HG02588 (cell line): Measurements from ENCODE around the gene PTGER1.
"Not testable (repeated sequence)": the region's sequence is repeated elsewhere in the genome, so short reads cannot be mapped to it uniquely, and the experiment has no call there.

Experiments
- ATAC-seq: cut with Tn5 transposase; IDR thresholded peaks from one replicate; pipeline ENCODE4 v1.9.1; 2021; ENCODE audit warnings: mild to moderate bottlenecking, moderate library complexity; ENCODE audit not compliant: unreplicated experiment

Gene PTGER1, protein sequence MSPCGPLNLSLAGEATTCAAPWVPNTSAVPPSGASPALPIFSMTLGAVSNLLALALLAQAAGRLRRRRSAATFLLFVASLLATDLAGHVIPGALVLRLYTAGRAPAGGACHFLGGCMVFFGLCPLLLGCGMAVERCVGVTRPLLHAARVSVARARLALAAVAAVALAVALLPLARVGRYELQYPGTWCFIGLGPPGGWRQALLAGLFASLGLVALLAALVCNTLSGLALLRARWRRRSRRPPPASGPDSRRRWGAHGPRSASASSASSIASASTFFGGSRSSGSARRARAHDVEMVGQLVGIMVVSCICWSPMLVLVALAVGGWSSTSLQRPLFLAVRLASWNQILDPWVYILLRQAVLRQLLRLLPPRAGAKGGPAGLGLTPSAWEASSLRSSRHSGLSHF

DNA sequence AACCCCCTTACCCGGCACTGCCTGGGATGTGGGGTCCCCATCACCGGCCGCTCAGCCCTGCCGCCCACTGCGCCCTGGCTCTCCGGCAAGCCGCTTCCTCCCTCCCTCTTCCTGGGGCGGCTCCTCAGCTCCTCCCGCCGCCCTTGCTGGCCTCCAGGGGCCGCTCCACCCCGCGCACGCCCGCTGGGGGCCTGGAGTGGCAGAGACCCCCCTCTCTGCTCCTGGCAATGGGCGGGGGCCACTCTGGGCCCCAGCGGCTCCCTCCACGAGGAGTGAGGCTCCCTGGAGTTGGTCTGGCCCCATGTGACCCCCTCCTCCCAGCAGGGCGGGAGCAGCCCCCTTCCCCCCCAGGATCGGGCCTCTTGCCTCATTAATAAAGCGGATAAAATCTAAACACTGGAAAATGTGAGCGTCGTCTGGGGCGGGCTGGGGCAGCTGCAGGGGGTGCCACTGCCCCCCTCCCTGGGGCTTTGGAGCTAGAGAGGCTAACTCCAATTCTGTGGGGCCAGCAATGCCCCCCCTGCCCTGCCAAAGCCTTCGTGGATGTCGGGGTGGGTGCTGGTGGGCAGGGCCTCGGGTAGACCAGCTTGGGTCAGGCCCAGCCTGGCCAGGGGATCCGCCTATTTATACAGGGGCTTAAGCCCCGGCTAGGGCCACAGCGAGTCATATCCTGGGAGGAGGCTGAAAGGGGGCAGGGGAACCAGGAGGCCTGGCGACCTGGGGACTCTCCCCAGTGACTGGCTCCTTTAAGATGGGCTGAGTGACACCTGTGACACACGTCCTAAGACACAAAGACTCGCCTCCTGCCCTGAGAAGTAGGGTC, at the start of gene PTGER1:
TSS of gene PTGER1 (minus strand) at position 104 of the 823 bp plus-strand sequence. CDS start 1,034 bp downstream, outside the sequence.
- no peak for ATAC-seq

DNA sequence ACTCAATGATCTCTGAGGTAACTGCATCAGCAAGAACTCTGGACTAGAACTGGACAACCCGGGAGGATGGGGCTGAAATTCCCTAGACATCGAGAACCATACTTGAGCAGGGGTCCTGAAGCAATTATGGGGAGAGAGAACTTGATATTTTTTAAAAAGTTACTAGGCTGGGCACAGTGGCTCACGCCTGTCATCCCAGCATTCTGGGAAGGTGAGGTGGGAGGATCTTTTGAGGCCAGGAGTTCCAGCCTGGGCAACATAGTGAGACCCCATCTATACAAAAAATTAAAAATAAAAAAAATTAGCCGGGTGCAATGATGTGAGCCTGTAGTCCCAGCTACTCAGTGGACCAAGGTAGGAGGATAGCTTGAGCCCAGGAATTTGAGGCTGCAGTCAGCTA, 45.4 kb upstream of the PTGER1 start:
- no peak for ATAC-seq

DNA sequence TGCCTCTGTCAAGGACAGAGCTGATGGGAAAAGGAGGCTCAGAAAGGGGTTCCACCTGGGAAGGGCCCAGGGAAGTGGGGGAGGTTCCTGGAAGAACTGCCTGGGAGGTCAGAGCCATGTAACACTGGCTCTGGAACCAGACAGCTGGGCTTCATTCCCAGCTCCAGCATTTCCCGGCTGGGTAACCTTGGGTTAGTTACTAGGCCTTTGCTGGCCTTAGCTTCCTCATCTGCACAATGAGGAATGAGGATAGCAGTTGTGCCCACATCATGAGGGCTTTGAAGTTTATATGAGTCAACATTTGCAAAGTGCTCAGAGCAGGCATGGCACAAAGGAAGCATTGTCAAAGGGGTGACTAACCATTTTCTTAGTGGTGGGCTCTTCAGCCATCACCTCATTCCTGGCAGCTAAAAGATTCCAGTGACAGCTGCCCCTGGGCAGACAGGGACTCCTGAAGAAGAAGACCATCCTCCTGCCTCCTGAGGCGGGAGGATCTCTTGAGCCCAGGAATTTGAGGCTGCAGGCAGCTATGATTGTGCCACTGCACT, 44.8 kb upstream of the PTGER1 start:
- no peak for ATAC-seq

DNA sequence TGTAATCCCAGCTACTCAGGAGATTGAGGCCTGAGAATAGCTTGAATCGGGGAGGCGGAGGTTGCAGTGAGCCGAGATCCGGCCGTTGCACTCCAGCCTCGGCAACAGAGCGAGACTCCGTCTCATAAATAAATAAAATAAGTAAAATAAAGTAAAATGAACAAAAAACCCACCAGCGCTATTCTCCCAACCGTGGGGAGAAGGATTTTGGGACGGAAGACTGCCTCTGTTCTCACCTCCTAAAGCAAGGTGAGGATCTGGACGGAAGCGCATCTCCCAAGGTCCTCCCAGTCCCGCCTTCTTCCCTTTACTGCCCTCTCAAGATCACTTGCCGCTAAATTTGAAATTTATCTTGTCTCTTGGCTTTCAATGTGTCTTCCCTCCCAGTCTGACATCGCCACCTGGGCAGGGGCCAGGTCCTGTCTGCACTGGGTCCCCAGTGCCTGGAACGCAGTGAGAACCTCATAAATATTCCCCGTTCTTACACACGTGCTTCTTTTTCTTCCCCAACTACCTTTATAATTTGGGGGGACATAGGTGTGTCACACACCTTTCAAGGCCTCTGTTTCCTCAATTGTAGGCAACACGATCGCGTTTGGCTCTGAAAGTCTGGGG, 44.2 kb upstream of the PTGER1 start:
- no peak for ATAC-seq

DNA sequence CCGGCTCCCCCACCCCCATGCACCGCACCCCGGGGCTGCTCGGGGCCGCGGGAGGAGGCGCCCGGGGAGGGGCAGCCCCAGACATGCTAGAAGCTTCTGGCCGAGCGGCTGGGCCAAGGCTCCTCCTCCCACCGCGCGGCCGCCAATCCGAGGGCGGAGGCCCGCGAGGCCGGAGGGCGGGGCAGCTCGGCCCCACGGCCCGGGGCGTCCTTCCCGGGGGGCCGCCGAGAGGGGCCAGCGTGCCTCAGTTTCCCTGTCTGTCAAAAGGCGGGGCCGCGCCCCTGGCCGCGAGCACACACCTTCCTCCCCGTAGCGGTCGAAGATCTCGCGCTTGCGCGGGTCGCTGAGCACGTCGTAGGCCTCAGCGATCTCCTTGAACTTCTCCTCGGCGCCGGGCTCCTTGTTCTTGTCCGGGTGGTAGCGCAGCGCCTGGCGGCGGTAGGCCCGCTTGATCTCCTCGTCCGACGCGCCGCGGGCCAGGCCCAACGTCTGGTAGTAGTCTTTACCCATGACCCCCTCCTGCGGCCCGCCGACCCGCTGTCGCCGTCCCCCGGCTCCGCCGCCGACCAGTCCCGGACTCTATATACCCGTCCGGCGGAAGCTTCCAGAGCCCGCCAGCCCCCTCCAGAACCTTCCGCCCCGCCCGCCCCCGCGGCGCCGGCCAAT, 42.8 kb upstream of the PTGER1 start, which contains the start of gene DNAJB1:
TSS of gene DNAJB1 (minus strand) at position 558 of the 666 bp plus-strand sequence. CDS start at position 510, 48 bp downstream.
- peak; percentile 53 for ATAC-seq

DNA sequence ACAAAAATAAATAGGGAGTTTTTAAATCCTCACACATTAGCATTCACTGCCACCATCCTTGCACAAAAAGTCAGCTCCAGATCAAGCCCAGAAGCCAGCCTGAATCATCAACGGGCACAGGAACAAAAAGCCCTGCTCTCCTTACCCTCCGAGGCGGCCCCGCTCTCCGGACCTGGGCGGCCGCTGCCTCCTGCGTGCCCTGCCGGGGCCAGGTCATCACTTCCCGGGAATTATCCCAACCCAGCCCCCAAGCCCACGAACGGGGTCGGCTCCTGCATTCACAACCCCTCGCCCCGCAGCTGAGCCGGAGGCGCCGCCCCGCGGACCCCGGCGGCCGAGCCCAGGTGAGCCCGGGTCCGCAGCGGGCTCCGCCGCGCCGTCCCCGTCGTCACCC, 42.3 kb upstream of the PTGER1 start:
- no peak for ATAC-seq

DNA sequence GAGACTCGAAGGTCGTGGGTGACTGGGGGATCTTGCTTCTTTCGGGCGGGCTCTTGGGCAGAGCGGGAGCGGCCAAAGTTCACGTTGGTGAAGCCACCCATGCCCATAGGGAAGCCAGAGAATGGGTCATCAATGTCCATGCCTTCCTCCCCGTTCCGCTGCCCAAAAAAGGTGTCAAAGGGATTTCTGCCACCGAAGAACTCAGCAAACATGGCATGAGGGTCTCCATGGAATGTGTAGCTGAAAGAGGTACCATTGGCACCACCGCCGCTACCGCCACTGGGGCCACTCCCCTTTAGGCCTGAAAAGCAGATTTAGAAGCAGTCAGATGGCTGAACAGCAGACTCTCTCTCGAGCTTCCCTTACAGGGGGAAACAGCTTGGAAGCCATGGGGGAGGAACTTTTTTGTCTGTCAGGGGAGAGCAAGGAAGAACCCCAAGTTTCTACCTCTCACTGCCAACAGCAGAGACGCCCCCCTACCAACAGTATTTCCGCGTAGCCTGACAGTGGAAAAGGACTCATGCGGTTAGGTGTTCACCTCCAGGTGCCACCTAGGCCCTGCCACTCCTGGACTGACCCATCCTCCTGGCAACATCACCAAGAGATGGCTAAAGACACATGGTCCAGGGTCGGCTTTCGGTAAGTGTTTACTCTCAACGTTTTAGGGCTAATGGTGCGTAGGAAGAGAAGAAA, 41.7 kb upstream of the PTGER1 start:
- ATAC-seq = no peak

DNA sequence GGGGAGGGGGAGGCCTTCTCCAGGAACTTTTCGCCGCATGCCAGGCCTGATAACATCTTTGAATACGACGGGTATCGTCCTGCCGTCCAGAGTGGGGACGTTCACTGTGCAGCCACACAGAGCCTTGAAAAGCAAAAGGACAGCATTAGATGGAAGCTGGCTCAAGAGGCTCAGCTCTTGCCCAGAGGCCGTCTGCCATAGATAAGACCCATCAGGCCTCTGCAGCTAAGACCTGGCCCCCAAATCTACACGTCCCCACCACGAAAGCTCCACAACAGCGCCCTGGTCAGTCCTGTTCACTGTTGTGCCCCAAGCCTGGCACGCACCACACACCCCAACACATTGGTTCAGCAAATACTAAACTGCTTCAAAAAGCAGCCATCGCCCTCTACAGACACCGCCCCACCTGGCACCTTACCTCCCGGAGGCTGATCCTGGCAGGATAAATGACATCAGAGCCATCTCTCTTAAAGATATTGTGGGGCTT, 40.9 kb upstream of the PTGER1 start:
- ATAC-seq = no peak

DNA sequence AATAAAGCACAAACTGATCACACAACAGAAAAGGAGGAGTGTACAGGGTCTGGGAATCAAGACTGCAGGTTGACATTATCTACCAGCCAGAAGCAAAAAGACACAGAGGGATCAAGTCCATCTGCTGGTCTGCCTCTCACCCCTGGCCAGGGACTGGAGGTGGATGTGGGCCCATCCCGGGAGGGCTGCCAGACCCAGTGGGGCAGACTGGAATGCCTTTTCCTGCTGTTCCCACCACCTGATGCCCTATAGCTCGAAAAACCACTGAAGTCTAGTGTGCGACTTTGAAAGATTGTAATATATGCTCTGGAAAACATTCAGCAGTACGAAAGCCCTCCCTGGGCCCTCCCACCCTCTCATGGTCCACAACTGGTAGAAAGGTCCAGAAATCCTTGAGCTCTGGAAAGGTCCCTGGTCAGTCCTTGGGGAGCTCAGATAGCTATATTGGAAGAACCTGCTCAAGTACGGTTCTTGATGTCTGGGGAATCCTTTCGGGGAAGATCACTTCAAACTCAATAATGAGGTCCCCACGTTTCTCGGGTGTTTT, 40.4 kb upstream of the PTGER1 start:
- no peak for ATAC-seq

DNA sequence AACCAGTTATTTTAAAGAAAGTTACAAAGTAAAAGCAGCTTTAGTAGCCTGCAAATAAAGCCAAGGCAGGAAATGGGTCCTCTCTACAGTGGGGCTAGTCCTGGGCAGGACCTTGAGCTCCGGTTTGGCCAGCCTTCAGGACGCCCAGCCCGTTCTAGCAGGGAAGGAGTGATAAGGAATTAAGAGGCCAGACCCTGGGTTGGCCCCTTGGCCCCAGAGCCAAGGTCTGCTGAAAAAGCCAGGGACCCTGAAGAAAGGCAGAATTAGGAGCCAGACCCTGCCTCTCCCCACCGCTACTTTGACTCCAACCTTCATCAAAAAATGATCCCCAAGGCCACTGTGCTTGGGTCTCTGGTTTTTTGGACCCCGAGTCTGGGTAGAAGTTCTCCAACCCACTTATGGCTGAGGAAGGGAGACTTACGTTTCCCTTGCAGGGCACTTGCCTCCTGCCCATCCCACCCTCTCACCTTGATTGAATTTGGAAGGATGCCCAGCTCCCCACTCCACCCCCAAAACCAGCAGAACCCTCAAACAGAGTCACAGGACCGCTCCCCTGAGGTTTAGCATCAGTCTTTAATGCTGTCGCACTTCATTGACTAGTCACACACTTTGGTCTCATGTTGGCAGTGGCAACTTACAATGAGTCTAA, 39.2 kb upstream of the PTGER1 start:
- no peak for ATAC-seq

DNA sequence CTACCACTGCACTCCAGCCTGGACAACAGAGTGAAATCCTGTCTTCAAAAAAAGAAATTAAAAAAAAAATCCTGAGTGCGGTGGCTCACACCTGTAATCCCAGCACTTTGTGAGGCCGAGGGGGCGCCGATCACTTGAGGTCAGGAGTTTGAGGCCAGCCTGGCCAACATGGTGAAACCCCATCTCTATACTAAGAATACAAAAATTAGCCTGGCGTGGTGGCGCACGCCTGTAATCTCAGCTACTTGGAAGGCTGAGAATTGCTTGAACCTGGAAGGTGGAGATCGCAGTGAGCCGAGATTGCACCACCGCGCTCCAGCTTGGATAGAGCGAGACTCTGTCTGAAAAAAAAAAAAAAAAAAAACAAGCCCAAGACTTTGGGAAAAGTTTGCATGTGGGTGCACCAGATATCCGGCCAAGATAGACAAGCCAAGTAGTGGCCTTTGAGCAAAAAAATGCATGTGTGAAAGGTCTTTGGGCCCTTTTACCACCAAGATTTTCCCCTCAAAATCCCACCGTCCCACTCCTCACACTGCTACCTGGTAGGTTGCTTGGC, 37.3 kb upstream of the PTGER1 start:
- no peak for ATAC-seq

DNA sequence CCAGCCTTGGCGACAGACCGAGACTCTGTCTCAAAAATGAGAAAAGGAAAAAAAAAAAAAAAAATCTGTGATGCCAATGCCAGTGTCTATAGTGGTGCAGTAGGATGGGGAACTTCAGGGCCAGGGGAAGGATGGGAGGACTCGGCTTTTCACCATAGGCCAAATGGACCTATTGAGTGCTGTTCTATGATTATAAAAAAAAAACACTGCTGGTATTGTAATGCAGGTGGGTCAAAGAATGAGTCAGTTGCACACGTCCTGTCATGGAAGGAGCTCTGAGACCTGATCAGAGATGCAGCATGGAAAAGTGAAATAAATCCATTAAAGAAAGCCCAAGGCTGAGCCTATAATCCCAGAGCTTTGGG, 36.1 kb upstream of the PTGER1 start:
- ATAC-seq = no peak

DNA sequence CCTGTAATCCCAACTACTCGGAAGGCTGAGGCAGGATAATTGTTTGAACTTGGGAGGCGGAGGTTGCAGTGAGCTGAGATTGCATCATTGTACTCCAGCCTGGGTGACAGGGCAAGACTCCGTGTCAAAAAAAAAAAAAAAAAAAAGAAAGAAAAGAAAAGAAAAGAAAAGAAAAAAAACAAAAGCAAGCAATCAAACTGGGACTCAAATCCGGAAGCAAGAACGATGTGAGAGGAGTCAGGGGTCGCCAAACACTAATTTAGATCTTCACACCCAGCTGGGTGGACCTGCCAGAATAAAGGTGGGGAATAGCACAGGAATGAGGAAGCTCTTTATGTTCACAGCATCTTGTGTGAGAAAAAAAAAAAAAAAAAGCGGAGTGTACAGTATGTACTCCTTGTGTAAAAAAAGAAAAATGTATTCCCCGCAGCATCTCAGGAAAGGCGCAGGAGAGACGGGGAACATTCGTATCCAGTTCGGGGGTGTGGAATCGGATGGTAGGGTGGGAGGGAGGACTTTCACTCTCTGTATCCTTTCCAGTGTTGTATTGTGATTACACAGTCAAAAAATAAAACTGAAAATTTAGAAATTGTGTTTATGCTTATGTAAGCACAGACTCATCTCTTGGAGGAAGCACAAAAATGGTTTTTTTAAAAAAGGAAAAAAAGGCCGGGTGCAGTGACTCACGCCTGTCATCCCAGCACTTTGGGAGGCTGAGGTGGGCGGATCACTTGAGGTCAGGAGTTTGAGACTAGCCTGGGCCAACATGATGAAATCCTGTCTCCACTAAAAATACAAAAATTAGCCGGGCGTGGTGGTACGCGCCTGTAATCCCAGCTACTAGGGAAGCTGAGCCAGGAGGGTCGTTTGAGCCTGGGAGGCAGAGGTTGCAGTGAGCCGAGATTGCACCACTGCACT, 35.4 kb upstream of the PTGER1 start:
- ATAC-seq = no peak

DNA sequence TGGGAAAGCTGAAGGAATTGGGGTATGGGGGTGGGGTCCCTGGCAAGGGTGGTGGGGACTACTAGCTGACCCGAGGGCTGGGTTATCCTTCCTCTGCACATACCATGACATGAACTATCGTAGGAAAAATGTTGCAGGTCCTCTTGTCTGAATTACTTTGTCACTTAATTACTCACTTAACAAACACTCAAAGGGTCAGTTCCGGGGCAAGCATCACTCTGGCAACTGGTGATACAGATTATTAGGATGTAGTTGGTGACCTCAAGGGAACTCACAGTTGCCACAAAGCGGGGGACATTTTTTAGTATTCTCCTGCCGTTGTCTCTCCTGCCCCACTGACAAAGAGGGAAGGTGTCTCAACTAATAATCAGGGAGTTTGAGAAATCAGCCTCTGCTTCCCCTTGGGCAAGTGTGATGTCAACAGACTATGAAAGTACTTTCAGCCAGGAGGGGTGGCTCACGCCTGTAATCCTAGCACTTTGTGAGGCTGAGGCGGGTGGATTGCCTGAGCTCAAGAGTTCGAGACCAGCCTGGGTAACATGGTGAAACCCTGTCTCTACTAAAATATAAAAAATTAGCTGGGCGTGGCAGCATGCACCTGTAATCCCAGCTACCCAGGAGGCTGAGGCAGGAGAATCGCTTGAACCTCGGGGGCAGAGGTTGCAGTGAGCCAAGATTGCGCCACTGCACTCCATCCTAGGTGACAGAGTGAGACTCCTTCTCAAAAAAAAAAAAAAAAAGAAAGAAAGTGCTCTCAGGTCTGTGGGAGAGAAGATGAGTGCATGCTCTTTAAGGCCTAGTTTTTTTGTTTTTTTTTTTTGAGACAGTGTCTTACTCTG, 32.8 kb upstream of the PTGER1 start:
- ATAC-seq = no peak

DNA sequence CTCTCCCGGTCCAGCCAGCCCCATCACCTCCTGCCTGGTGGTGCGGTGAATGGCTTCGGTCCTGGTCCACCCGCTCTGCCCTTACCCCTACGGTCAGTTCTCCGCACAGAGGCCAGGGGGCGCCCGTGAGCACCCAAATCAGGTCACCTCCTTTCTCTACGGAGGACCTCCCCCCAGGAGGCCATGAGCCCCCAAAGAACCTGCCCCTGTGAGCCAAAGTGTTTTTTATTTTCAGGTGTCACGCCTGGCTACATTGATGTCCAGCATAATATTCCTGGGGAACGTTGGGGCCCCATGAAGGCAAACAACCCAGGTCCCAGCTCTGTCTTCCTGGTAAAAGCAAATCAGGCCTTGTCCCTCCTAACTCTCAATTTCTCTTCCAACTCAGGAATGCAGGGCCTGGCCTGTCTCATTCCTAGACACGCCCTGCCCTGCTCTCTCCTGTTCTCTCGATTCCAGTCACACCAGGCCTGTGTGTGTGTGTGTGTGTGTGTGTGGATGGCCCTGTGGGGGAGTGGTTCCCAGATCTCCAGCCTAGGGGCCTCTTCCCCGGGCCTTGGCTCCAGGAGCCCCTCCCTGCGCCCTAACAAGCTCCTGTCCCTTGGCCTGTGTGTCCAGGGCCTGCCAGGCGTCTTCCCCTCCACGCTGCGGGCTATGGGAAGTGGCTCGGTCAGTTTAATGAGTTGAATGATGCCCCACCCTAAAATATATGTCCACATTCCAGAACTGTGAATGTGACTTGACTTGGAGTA, 30.5 kb upstream of the PTGER1 start:
- no peak for ATAC-seq

DNA sequence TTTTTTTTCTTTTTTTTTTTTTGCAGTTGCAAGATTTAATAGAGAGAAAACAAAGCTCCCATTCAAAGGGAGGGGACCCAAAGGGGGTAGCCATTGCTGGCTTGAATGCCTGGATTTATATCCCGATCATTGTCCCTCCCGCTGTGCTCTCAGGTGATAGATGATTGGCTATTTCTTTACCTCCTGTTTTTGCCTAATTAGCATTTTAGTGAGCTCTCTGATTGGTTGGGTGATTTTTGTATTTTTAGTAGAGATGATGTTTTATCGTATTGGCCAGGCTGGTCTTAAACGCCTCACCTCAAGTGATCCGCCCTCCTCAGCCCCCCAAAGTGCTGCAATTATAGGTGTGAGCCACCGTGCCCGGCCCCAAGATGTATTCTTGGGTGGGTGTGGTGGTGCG, 29.4 kb upstream of the PTGER1 start:
- ATAC-seq = not testable (repeated sequence)
